Measurements from ENCODE around the gene GADD45GIP1.
"Not testable (repeated sequence)": the region's sequence is repeated elsewhere in the genome, so short reads cannot be mapped to it uniquely, and the experiment has no call there.

GADD45GIP1 gene

DNA sequence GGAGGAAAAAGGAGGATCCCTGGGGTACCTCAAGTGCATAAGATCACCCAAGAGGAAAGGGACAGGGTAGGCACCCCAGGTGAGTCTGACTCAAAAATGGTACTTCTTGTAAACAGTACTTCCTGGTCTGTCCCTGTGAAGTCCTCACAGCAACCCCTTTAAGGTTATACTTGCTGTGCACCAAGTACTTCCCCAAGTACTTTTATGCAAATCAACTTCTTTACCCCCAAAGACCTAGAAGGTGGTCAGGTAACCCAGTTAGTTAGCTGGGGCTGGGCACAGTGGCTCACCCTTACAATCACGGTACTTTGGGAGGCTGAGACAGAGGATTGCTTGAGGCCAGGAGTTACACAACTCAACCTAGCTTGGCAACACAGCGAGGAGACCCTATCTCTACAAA is 16.1 kb downstream of the GADD45GIP1 start:
- DNase-seq (ENCODE audit: low read depth in 2 of 2) = no peak

DNA sequence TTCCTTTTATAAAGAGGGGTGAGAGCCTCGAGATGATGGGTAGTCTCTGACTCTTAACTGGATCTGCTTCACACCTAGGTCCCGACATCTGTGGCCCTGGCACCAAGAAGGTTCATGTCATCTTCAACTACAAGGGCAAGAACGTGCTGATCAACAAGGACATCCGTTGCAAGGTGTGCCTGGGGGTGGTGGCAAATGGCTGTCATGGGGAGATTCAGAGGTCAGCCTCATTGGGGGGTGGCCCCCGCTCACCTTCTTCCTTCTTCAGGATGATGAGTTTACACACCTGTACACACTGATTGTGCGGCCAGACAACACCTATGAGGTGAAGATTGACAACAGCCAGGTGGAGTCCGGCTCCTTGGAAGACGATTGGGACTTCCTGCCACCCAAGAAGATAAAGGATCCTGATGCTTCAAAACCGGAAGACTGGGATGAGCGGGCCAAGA is 17.0 kb downstream of the GADD45GIP1 start:
- DNase-seq (ENCODE audit: low read depth in 2 of 2) = no peak

DNA sequence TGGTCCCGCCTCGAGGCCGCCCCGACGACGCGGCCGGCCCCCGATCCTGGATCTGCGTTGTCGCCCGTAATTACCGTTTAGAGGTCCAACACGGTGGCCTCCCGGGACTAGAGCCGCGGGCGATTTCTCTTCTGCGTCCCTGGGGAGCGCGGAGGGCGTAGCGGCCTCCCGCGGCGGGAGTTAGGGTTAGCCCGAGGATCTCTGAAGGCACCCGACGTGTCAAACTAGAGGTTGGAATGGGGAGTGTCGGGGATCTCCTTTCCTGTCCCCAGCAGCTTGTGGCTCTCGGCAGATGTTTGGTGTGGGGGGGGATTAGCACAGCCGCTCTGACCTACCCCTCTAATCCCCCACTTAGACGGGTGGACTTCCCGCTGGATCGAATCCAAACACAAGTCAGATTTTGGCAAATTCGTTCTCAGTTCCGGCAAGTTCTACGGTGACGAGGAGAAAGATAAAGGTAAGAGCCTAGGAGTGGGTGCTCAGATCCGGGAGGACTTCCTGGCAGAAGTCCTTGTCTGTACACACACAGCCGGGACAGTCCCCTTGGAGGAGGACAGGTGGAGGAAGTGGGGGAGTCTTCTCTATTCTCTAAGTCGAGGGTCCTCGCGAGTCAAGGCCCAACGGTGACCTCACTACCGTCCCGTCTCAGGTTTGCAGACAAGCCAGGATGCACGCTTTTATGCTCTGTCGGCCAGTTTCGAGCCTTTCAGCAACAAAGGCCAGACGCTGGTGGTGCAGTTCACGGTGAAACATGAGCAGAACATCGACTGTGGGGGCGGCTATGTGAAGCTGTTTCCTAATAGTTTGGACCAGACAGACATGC is 18.0 kb downstream of the GADD45GIP1 start:
- peak in 1 of 2 donors; percentile 26 for DNase-seq (ENCODE audit: low read depth in 2 of 2)

DNA sequence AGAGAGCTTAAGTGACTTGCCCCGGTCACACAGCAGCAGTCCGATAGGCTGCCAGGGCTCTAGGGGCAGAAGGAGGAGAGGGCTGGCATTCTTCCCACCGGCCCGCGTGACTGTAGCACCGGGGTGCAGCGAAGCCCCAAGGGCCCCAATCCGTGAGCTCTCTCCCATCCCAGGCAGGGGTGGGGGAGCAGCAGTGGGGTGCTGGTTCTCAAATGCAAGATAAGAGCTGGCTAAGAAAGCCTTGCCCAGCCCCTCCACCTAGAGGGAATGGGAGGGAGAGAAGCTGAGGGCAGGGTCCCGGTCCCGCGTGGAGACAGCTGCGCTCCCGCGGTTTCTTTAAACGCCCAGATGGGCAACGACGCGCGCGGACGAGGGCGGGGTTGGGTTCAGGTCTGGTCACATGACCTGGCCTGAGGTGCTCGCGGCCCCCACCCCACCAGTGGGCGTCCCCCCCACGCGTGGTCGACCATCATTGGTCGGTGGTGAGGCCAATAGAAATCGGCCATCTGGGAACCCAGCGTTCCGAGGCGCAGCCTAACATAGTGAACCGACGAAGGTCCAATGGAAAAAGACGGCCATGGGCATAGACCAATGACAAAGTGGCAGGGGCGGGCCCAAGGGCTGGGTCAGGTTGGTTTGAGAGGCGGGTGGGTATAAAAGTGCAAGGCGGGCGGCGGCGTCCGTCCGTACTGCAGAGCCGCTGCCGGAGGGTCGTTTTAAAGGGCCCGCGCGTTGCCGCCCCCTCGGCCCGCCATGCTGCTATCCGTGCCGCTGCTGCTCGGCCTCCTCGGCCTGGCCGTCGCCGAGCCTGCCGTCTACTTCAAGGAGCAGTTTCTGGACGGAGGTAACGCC is 18.9 kb downstream of the GADD45GIP1 start, which contains the start of gene CALR:
Gene CALR (plus strand): TSS at position 683 of the 852 bp plus-strand sequence. CDS start 71 bp downstream, at position 754.
- peak; percentile 98 to 100 for DNase-seq (ENCODE audit: low read depth in 2 of 2)

DNA sequence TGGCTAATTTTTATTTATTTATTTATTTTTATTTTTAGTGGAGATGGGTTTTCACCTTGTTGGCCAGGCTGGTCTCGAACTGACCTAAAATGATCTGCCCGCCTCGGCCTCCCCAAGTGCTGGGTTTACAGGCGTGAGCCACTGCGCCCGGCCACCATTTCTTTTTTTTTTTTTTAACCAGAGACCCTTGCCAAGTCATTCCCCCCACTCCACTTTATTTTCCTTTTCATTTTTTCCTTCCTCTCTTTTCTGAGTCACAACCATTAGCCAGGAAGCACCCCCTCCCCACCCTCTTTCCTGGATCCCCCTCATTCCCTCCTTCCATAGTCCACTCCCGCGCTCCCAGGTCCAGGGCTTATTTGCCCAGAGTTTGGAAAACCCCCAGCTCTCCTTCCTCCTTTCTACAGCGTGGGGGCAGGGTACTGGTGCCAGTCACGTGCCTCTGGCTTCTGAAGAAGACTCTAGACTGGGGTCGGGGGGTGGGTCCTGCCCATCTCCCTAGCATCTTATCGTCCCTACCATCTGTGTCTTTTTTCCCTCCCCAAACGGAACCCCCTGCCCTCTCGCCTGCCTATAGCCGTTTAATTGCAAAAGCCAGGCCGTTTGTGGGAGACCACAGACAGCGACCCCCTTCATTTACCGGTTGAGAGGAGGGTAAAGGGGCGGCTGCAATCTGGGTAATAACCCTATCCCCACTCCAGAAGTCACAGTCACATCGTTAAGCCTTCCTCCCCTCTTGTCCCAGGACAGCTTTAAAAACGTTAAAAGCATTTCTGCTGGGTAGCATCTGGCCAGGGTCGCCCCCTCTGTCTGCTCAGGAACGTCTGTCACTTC is 19.7 kb downstream of the GADD45GIP1 start:
- DNase-seq (ENCODE audit: low read depth in 2 of 2) = no peak

DNA sequence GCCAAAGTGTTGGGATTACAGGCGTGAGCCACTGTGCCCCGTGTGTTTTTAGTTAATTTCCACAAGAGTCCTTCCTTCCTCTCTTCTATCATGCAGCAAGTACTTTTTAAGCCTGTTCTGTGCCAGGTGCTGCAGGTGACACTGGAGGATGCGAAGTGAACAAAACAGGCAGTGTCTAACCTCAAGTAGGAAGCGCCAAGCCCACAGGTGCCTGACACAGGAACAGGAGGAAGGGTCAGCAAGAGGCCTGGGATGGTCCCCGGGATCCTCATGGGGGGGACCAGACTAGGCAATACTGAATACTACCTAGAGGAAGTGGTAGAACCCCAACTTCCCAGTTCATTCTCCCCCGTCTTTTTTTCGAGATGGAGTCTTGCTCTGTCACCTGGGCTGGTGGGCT is 20.4 kb downstream of the GADD45GIP1 start:
- no peak for DNase-seq (ENCODE audit: low read depth in 2 of 2)

DNA sequence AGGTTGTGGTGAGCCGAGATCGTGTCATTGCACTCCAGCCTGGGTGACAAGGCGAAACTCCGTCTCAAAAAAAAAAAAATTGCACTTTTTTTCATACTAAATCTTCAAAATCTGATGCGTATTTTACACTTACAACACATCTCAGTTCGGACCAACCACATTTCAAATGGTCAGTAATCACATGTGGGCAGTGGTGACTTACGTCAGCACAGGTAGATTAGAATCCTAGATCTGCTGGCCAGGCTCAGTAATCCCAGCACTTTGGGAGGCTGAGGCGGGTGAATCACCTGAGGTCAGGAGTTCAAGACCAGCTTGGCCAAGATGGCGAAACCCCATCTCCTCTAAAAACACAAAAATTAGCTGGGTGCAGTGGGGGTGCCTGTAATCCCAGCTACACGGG is 22.0 kb downstream of the GADD45GIP1 start:
- no peak for DNase-seq (ENCODE audit: low read depth in 2 of 2)

DNA sequence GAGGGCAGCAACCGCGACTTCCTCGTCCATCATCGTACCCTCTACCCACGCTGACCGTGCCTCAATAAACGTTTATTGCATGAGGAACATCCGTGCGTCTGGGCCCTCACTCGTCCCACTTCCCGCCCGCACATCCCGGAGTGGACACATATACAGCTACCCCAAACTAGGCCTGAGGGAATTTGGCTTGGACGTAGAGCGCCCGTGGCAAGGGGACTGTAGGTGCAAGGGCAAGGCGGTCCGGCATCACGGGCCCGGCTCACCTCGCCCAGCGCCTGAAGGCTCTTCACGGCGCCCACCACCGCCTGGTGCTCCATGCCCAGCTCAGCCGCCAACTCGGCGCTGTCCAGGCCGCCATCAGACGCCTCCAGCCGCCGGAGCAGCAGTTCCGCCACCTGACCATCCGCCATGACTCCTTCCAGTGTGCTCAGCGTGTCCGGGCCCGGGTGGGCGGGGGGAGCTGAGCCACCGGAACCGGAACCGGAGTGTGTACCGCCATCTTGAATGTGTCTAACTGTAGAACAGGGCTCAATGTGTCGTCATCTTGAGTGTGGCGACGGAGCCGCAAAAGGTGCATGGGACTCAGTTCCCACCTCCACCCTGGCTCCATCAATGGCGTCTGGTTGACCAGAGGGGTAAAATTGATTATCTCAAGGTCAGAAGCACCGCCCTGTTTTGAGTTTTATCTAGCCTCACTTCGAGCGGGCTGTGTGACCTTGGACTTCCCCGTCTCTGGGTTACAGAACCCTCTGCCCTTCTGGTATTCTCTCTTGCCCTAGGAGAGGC is 23.5 kb downstream of the GADD45GIP1 start, which contains the start of gene FARSA:
Gene FARSA (minus strand): TSS at position 425 of the 786 bp plus-strand sequence. CDS start 15 bp downstream, at position 410.
- DNase-seq (ENCODE audit: low read depth in 2 of 2) = peak; percentile 85 to 87

DNA sequence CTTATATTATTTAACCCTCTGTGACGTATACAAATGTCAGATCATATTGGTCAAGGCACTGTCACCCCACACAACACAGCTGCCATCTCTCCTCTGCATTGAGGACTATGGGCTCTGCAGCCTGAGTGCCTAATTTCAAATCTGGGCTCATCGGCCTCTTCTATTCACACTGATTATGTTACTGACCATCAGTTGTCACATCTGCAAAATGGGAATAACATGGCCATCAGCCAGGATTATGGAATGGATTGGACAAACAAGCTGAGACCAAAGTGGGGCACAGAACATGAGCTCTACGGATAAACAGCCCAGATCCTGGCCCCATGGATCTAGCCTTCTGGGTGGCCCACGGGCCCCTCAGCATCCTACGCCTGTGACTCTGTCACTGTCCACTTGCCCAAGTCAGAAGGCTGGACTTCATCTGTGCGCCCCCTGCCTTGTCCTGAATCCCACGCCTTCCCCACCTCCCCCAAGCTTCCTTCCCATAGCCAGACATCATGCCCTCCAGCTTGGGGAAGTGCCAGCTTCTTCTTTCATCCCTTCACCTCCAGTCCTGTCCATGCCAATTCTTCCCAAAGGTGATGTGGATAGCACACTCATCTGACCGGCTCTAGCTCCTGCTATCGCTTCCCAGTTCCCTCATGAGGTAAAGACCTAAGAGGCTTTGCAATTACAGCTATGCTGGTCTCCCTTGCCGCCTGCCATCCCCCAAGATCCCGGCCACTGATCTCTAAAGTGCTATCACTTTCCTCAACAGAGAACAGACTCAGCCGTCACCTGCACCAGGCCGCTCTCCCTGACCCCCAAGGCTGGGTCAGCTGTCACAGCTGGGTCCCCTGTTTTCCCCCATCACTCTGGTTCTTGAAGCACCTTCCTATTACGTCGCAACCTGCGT is 24.4 kb downstream of the GADD45GIP1 start:
- DNase-seq (ENCODE audit: low read depth in 2 of 2) = no peak

DNA sequence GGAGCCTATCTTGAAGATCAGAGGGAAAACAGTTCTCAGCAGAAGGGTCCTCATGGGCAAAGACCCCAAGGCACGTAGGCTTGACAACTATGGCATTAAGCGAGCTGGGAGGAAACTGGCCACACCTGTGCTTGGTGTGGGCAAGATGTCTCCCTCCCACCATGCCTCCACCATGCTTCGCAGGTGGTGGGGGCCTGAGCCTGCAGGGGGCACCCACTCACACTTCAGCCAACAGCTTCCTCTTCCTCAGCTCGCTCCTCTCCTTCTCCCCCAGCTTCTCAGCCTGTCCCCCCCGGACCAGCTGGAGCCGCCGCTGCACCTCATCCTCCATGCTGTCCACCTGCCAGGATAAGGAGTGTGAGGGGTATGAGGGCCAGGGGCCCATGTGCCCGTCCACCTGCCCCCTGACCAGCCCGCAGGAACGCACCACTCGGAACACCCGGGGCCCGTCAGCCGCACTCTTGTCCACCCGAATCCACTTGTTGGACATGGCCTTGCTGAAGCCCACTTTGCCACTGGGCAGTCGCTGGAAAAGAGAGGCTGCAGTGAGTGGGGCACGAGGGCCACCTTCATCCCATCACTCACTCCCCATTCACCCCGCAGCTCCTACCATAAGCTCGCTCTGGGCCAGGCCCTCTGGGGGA is 26.9 kb downstream of the GADD45GIP1 start:
- DNase-seq (ENCODE audit: low read depth in 2 of 2) = no peak

DNA sequence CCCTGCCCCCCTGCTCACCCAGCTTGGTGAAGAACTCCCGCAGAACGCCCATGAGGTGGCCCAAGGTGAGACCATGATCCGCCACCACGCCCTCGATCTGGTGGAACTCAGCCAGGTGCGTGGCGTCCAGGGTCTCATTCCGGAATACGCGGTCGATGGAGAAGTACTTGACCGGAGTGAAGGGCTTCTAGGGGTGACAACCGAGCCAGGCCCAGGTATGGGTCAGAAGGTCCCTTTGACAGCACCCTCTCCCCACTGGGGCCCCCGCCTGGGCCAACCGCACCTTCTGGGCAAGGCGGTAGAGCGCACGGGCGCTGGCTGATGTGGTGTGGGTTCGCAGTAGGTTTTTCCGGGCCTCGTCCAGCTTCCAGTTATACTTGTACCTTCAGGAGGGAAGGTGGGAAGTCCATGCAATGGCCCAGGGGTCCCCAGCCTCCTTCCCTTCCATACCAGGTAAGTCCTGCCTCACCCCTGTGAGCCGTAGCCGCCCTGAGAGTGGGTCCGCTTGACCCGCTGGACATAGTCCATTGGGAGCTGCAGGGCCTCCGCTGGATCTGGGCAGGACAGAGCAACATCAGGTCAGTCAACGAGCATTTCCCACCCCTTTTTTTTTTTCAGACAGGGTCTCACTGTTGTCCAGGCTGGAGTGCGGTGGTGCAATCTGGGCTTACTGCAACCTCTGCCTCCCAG is 32.3 kb downstream of the GADD45GIP1 start:
- DNase-seq (ENCODE audit: low read depth in 2 of 2) = no peak

DNA sequence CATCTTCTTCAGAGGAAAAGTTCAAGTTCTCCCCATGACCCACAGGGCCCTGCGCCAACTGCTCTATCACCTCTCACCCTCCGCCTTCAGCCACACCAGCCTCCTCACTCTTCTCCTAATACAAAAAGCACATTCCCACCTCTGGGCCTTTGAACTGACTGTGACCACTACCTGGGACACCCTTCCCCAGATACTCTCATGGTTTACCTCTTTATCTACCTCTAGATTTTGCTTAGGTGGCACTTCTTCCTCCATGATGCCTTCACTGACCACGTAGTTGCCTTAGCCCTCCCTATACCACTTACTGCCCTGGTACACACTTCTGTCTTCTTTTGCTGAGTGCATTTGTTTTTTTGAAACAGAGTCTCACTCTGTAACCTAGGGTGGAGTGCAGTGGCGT is 34.1 kb downstream of the GADD45GIP1 start:
- DNase-seq (ENCODE audit: low read depth in 2 of 2) = no peak

DNA sequence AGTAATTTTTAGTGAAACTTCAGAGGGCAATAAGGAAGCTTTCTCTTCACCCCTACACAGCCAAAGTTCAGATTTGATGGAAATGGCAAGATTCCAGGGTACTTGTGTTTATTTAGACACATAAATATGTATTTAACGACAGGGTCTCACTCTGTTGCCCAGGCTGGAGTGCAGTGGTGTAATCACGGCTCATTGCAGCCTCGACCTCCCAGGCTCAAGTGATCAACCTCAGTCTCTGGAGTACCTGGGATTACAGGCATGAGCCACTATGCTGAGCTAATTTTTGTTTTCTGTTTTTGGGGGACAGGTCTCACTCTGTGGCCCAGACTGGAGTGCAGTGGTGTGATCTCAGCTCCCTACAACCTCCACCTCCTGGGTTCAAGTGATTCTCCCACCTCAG is 36.0 kb downstream of the GADD45GIP1 start:
- DNase-seq (ENCODE audit: low read depth in 2 of 2) = no peak

DNA sequence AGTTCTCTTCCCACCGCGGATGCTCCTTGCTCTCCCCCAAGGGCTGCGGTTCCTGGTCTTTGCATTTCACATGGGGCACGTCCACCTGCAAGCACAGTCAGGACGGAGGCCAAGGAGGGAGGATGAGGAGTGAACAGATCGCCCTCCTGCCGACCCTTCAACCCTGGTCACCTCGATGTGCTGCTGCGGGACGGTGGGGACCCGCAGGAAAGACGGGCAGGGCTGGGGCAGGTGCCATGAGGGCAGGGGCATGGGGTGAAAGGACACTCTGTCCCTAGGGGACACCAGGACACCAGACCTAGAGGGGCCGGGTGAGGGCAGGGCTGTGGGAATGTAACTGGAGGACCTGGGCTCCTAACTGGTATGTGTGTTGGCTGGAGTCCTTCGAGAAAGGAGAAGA is 38.8 kb downstream of the GADD45GIP1 start:
- no peak for DNase-seq (ENCODE audit: low read depth in 2 of 2)

DNA sequence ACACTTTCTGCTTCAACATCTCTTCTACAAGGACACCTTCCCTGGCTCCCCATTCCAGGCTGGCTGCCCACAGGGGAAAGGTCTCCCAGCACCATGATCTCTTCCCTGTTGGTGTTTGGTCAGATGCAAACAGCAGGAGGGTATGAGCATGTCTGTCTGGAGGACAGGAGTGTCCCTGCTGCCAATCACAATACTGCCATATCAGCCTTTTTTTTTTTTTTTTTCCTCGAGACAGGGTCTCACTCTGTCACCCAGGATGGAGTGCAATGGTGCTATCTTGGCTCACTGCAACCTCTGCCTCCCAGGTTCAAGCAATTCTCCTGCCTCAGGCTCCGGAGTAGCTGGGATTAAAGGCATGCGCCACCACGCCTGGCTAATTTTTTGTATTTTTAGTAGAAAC is 41.2 kb downstream of the GADD45GIP1 start:
- DNase-seq (ENCODE audit: low read depth in 2 of 2) = not testable (repeated sequence)

DNA sequence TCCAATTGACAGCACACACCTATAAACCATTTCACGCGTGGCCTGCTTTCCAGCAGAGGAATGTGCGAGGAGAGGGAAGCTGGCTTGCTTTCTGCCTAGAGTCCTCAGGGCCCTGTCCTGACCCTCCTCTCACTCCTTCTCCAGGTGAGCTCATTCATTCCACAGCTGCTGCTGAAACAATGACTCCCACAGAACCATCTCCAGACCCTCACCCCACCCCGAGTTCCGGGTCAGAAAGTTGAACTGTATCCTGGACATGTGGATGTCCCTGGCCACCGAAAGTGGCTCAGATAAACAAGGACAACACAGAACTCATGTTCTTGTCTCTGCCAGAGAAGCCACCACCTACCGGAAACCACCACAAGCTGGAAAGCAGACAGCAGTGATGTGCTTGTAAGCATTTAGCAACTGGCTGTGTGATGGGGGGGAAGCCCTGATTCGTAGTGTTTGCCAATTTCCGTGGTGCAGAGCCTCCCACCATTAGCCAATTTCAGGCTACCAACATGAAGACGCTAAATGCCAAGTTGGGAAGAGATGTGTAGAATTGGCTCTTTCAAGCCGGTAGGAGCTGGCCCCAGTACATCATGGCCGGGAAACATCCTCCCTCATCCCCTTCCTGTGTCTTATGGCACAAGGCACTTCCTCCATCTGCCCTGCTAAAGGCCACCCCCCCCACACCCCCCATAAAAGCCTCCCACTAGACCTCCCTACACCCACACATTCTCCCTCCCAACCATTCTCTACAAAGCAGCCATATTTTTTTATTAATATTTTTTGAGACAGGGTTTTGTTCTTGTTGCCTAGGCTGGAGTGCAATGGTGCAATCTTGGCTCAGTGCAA is 43.0 kb downstream of the GADD45GIP1 start:
- peak in 1 of 2 donors; percentile 33 for DNase-seq (ENCODE audit: low read depth in 2 of 2)

DNA sequence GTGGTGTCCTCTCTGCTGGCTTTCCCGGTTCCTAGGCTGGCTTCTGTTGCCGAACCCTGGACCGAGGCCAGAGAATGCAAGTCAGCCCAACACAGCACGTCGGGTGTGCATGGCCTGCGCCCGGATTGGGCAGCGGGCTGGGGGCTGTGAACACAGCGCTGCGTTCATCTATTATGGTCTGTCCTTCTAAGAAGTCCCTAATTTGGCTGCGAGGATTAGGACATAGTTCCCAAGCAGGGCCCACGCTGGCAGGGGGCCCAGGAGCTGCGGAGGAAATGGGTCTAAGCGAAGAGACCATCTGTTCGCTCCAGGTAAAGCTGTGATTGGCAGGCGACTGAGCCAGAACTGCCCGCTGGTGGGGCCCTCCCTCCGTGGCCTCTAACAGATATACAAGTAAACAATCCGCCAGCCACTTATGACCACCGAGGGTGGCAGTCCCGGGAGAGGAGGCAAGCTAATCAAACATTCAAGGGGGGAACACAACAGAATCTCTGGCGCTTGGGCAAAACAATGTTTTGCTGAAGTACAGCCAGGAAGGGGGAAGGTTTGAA is 43.9 kb downstream of the GADD45GIP1 start:
- DNase-seq (ENCODE audit: low read depth in 2 of 2) = no peak
